ENCODE results near the gene LYZ. TPM values are rescaled to one million over a fixed set of nuclear protein-coding genes. Genes with fewer than 3 reads are reported as not detected.

The LYZ gene
- total RNA-seq, 1 experiment from 2014 or later = 1.3 TPM

DNA sequence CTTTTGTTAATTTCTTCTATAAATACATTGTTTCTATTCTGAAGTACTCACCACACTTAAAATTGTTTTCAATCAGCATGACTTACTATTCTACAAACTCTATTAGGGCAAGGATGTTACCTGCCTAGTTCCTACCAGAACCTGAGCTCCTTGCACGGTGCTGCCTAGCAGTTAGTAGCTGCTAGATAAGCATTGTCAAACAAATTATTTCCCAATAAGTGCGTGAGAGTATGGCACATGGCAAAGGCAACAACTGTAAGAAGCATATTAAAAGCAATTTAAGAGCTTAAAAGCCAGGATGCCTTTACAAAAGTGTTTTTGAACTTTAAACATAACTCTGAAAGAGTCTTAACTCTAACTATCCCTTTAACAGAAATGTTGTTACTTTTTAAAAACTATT lies 8.2 kb upstream of the LYZ start:
- POLR2A ChIA-PET = no interaction called here
- Histone ChIP-seq H3K9ac (ENCODE audit: low read length) (no peak overlapping the region), H2AFZ (ENCODE audit: low read depth, low read length, poor library complexity, severe bottlenecking) (no peak overlapping the region), H3K36me3 (ENCODE audit: control insufficient read depth in 1 of 2, insufficient read depth in 2 of 2, low read length in 2 of 2) (no peaks in the 10 kb centered on the region), H3K4me1 (ENCODE audit: control insufficient read depth in 1 of 2, insufficient read depth in 2 of 2, low read length in 2 of 2) (no peaks in the 10 kb centered on the region), H3K9me3 (ENCODE audit: control insufficient read depth in 1 of 2, insufficient read depth in 1 of 2, low read depth in 1 of 2, low read length in 2 of 2) (no peaks in the 10 kb centered on the region), H3K9me2 (ENCODE audit: insufficient read depth) (no peaks in the 10 kb centered on the region), H3K27me3 (ENCODE audit: insufficient read depth, low read length) (no peaks in the 10 kb centered on the region), H3K79me2 (ENCODE audit: insufficient read depth, low read length) (no peaks in the 10 kb centered on the region), H3K4me3 (replicated peaks in 1 of 2; ENCODE audit: low read depth in 1 of 2, low read length in 2 of 2) (no peak overlapping the region), H3K4me2 (ENCODE audit: low read length) (no peak overlapping the region), H3K27ac (ENCODE audit: low read depth, low read length) (no peak overlapping the region), H4K20me1 (ENCODE audit: insufficient read depth) (no peaks in the 10 kb centered on the region)
- CTCF ChIA-PET = no interaction called here
- intact Hi-C loops (cut with micrococcal nuclease) = no loop called here
- DNase-seq (ENCODE audit: low read depth, low spot score) = no peak
- RAD21 ChIA-PET (ENCODE audit: low non-redundant PET in 1 of 2, low total read pairs in 2 of 2, uncharacterized antibody in 2 of 2, unreplicated experiment in 2 of 2) = no interaction called here
- TF ChIP-seq CEBPB (IDR thresholded peaks at IDR 0.05; ENCODE audit: low read depth) = no peak
- no peak for TF ChIP-seq YY1 (IDR thresholded peaks at IDR 0.05; ENCODE audit: extremely low read depth, insufficient replicate concordance, low read depth, low read length)
- BruUV-seq (replicated peaks) = no TSS peak
- no peak for ATAC-seq

DNA sequence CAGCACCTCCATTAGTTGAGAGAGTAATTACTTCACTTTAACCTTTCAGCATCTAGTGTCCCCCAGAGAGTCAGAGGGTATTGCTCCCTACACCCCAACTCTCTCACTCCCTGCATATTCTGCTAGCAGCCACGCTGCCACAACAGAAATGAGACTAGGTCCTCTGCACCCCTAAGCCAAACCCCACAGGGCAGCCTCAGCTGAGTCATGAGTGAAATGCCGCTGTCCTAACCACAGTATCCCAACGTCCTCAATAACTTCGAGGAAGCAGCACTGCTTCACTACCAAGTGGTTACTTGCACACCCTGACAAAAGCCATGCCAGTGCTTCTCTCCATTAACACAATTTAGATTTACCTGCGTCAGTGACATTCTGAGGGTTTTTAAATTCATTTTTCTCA lies 6.9 kb upstream of the LYZ start:
- no TSS peak for BruUV-seq (replicated peaks)
- H3K9me2 ChIP-seq (ENCODE audit: insufficient read depth) = no peaks in the 10 kb centered on the region
- intact Hi-C loops (cut with micrococcal nuclease) = no loop called here
- H3K9ac ChIP-seq (ENCODE audit: low read length) = no peak overlapping the region
- no peaks in the 10 kb centered on the region for H3K9me3 ChIP-seq (ENCODE audit: control insufficient read depth in 1 of 2, insufficient read depth in 1 of 2, low read depth in 1 of 2, low read length in 2 of 2)
- H3K4me1 ChIP-seq (ENCODE audit: control insufficient read depth in 1 of 2, insufficient read depth in 2 of 2, low read length in 2 of 2) = no peaks in the 10 kb centered on the region
- TF ChIP-seq SIN3A (IDR thresholded peaks at IDR 0.05; ENCODE audit: low read depth) = no peak
- no peak for TF ChIP-seq SRF (IDR thresholded peaks at IDR 0.05; ENCODE audit: low read depth)
- TF ChIP-seq RAD21 (IDR thresholded peaks at IDR 0.05; ENCODE audit: low read depth) = no peak
- no peak for TF ChIP-seq ZNF274 (IDR thresholded peaks at IDR 0.05; ENCODE audit: low read depth, low read length)
- no peak for TF ChIP-seq MAX (IDR thresholded peaks at IDR 0.05)
- TF ChIP-seq POLR2AphosphoS5 (IDR thresholded peaks at IDR 0.05; ENCODE audit: low read depth, low read length) = no peak
- no peak for TF ChIP-seq REST (IDR thresholded peaks at IDR 0.05; ENCODE audit: low read depth)
- no peak for TF ChIP-seq EZH2phosphoT487 (IDR thresholded peaks at IDR 0.05; ENCODE audit: borderline replicate concordance)
- no peak for TF ChIP-seq EGR1 (IDR thresholded peaks at IDR 0.05; ENCODE audit: low read depth)
- TF ChIP-seq ELF1 (IDR thresholded peaks at IDR 0.05; ENCODE audit: borderline replicate concordance, low read depth) = no peak
- no peak for TF ChIP-seq ZFX (IDR thresholded peaks at IDR 0.05)
- no peak for TF ChIP-seq EZH2 (IDR thresholded peaks at IDR 0.05)
- TF ChIP-seq FOSL1 (IDR thresholded peaks at IDR 0.05; ENCODE audit: low read depth) = no peak
- no peak for TF ChIP-seq CBX3 (IDR thresholded peaks at IDR 0.05; ENCODE audit: low read depth)
- no peak for TF ChIP-seq JUND (IDR thresholded peaks at IDR 0.05)
- TF ChIP-seq TCF7L2 (IDR thresholded peaks at IDR 0.05; ENCODE audit: borderline replicate concordance, extremely low read depth, insufficient read depth, insufficient read length) = no peak
- TF ChIP-seq, protein P1, sequence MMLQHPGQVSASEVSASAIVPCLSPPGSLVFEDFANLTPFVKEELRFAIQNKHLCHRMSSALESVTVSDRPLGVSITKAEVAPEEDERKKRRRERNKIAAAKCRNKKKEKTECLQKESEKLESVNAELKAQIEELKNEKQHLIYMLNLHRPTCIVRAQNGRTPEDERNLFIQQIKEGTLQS (IDR thresholded peaks at IDR 0.05) = no peak
- no peak for TF ChIP-seq POLR2A (IDR thresholded peaks at IDR 0.05; ENCODE audit: borderline replicate concordance, extremely low read depth, insufficient read depth, insufficient read length)
- no peak for TF ChIP-seq SP1 (IDR thresholded peaks at IDR 0.05; ENCODE audit: low read depth)
- TF ChIP-seq YY1 (IDR thresholded peaks at IDR 0.05; ENCODE audit: extremely low read depth, insufficient replicate concordance, low read depth, low read length) = no peak
- no peaks in the 10 kb centered on the region for H3K79me2 ChIP-seq (ENCODE audit: insufficient read depth, low read length)
- H3K4me2 ChIP-seq (ENCODE audit: low read length) = no peak overlapping the region
- H3K36me3 ChIP-seq (ENCODE audit: control insufficient read depth in 1 of 2, insufficient read depth in 2 of 2, low read length in 2 of 2) = no peaks in the 10 kb centered on the region
- H3K27me3 ChIP-seq (ENCODE audit: insufficient read depth, low read length) = no peaks in the 10 kb centered on the region
- RAD21 ChIA-PET (ENCODE audit: low non-redundant PET in 1 of 2, low total read pairs in 2 of 2, uncharacterized antibody in 2 of 2, unreplicated experiment in 2 of 2) = no interaction called here
- no peaks in the 10 kb centered on the region for H4K20me1 ChIP-seq (ENCODE audit: insufficient read depth)
- no peak overlapping the region for H3K4me3 ChIP-seq (replicated peaks in 1 of 2; ENCODE audit: low read depth in 1 of 2, low read length in 2 of 2)
- POLR2A ChIA-PET = no interaction called here
- H2AFZ ChIP-seq (ENCODE audit: low read depth, low read length, poor library complexity, severe bottlenecking) = no peak overlapping the region
- no peak for DNase-seq (ENCODE audit: low read depth, low spot score)
- H3K27ac ChIP-seq (ENCODE audit: low read depth, low read length) = no peak overlapping the region
- ATAC-seq = no peak
- CTCF ChIA-PET = interaction anchor here (0.9 kb wide), 1 partner anchor 16 kb away, joined by 6 read pairs; no protein-coding TSS in a partner anchor
